ENCODE measurements around the gene UBTD1.

DNA sequence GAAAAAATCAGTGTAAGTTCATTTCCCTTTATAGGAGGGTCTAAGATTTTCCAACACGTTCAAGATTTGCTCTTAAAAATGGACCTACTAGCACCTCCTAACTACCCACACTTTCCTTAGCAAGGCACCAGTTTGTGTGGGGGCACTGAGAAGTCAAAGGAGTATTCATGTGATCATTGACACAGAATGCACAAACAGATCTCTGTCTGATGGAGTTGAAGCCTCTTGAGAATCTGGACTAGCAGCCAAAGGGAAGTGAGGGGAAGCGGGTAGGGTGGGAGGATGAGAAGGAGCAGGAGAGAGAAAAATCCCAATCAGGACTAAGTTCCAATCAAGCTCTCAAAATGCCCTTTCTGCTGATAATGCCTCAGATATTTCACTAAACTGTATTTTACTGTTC lies 4.6 kb upstream of the UBTD1 start:
- TF ChIP-seq YY1 (IDR thresholded peaks at IDR 0.05; ENCODE audit: insufficient read depth, insufficient read length) (no peak), SUZ12 (IDR thresholded peaks at IDR 0.05; ENCODE audit: extremely low read depth, insufficient read depth, insufficient read length) (no peak)
